Kidney (tissue), 14 donors: ENCODE measurements around the gene BMF. TPM values are rescaled to one million over a fixed set of nuclear protein-coding genes. Genes with fewer than 3 reads are reported as not detected.
A peak's percentile ranks its signal among the peaks of the same experiment; 100 is the strongest.

Source experiments
- DNase-seq, 5 donors: peaks; one replicate each; pipeline ENCODE4 v3.0.0-alpha.2; 2013 to 2020
- FAIRE-seq: peaks from 2 replicates; lab custom pipeline; 2012; peaks lifted over from hg19 to GRCh38; lab: Jason Lieb, UNC
- H3K27ac ChIP-seq, 2 donors: one replicate each; pipeline ENCODE4 v1.7.0; 2013; ENCODE audit warnings: low read depth in 2 of 2, low read length in 2 of 2, inconsistent platforms in 1 of 2
- H3K27me3 ChIP-seq: one replicate; pipeline ENCODE4 v1.7.1; 2013; ENCODE audit warnings: low read length, inconsistent platforms; ENCODE audit not compliant: control insufficient read depth, insufficient read depth
- H3K36me3 ChIP-seq, 3 donors: one replicate each; pipeline versions ENCODE4 v1.7.0 to v1.7.1; 2013; ENCODE audit warnings: low read length in 3 of 3, control low read depth in 1 of 3, inconsistent platforms in 1 of 3; ENCODE audit not compliant: insufficient read depth in 3 of 3, control insufficient read depth in 2 of 3
- H3K4me1 ChIP-seq, 3 donors: one replicate each; pipeline versions ENCODE4 v1.7.0 to v1.7.1; 2013; ENCODE audit warnings: low read length in 3 of 3, inconsistent platforms in 1 of 3, low read depth in 1 of 3; ENCODE audit not compliant: control insufficient read depth in 2 of 3, insufficient read depth in 2 of 3
- H3K4me3 ChIP-seq, 3 donors: one replicate each; pipeline versions ENCODE4 v1.7.0 to v1.8.1; 2013; ENCODE audit warnings: low read length in 3 of 3, control low read depth in 1 of 3, inconsistent platforms in 1 of 3
- H3K9ac ChIP-seq, 3 donors: one replicate each; pipeline versions ENCODE4 v1.7.0 to v1.7.1; 2013; ENCODE audit warnings: low read length in 3 of 3, control low read depth in 1 of 3, inconsistent platforms in 1 of 3
- H3K9me3 ChIP-seq, 3 donors: one replicate each; pipeline versions ENCODE4 v1.7.0 to v1.7.1; 2013; ENCODE audit warnings: low read length in 3 of 3, control low read depth in 1 of 3, inconsistent platforms in 1 of 3; ENCODE audit not compliant: control insufficient read depth in 2 of 3, insufficient read depth in 1 of 3
- CTCF ChIP-seq: IDR thresholded peaks from 3 replicates; pipeline ENCODE4 v1.5.1; 2012; ENCODE audit warnings: mild to moderate bottlenecking, moderate library complexity, borderline replicate concordance; ENCODE audit not compliant: insufficient read depth; ENCODE audit errors: extremely low read depth
- intact Hi-C: fragments of 100-400 bp; cut with DNase I; formaldehyde crosslinking; loops from one replicate; pipeline ENCODE4 v1.11.1; 2022
- polyA plus RNA-seq: library from polyadenylated mRNA; stranded (reverse); fragments of 350-450 nt; fragmentation: Illumina TruSeq; extraction: RNeasy Lipid Tissue Mini Kit (QIAGEN cat#74804); gene quantifications from one replicate; pipeline ENCODE4 v1.2.3, GENCODE V29; 2014; ENCODE audit warnings: low read depth, low replicate concordance; ENCODE audit not compliant: insufficient read depth
- total RNA-seq: library from RNA; stranded (reverse); fragmentation: NEBNext Ultra II Directional; extraction: Animal tissue kit (Norgen Biotek cat#: 25700); gene quantifications from one replicate; pipeline ENCODE4 v1.2.1, GENCODE V29; 2021
- donor health status: control.
- donor health status: control.
- donor health status: control.
- donor health status: control.
- donor health status: control.
- donor health status: DM: yes; HTN: yes; CAD: no.
- donor health status: Normal renal cell carcinoma (clear cell type).

The BMF gene
- total and polyA plus RNA-seq, 2 donors from 2014 or later: 3.6 to 19.7 TPM

DNA sequence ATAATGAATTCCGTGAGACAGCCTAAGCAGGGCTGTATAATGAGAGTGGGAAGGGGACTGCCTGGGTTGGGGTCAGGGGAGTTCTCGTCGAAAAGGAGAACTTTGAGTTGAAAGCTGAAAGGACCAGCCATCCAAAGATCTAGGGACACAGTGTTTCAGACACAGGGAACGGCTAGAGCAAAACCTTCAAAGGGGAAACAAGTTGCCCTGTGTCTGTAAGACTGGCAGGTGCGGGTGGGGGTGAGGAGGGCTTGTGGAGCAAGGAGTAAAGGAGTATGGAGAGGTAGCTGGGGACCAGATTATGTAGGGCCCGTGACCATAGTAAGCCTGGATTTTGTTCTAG, 68.4 kb downstream of the BMF start:
- Histone ChIP-seq H3K4me1 (peaks cover 4 to 19% (median 4%) of the 10 kb centered on the region in 3 donors), H3K27me3 (no peaks in the 10 kb centered on the region), H3K36me3 (peaks cover 4 to 16% (median 8%) of the 10 kb centered on the region in 3 donors), H3K4me3 (peak overlapping the region in 1 of 3 donors; percentile 30), H3K27ac (peak overlapping the region in 1 of 2 donors; percentile 42), H3K9ac (no peak overlapping the region), H3K9me3 (no peaks in the 10 kb centered on the region)
- no peak for TF ChIP-seq CTCF
- no peak for FAIRE-seq
- intact Hi-C loops: loop anchor here (5.0 to 10.0 kb wide), 2 partner anchors 75 to 232 kb away; no protein-coding TSS in a partner anchor
- no peak for DNase-seq

GRCh38 chr15:40038638-40039543, 69.8 kb downstream of the BMF start, which contains the start of gene SRP14:
TSS of gene SRP14 (minus strand) at chr15:40039181. CDS start at chr15:40039116, 65 bp downstream.
- intact Hi-C loops: no loop called here
- Histone ChIP-seq H3K9me3 (no peaks in the 10 kb centered on the region), H3K9ac (peak within 1 kb of the TSS; percentile 92 to 100 (median 96)), H3K27ac (peak within 1 kb of the TSS; percentile 97 to 98), H3K4me1 (peaks cover 3 to 13% (median 3%) of the 10 kb centered on the region in 3 donors), H3K27me3 (no peaks in the 10 kb centered on the region), H3K4me3 (peak within 1 kb of the TSS; percentile 90 to 100 (median 92)), H3K36me3 (peaks cover 7 to 28% (median 16%) of the 10 kb centered on the region in 3 donors)
- DNase-seq (peak; percentile 96 to 98 (median 97)), FAIRE-seq (no peak)
- TF ChIP-seq CTCF: no peak

DNA sequence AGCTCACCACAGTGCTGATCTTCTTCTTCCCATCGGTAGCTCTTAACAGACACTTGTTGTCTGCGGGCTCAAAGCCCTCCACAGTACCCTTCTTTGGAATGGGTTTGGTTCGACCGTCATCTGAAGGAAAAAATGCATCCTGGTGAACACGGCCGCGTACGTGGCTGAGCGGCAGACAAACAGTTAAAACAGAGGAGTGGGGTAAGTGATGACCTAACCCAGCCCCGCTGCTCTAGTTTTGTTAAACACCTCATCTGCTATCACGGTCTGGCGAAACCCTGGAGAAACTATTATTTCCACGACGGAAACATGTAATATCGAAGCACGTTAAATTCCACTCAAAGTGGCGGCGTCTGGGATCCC, 70.4 kb downstream of the BMF start:
- Histone ChIP-seq H3K27ac (peak overlapping the region; percentile 97 to 98), H3K4me3 (peak overlapping the region; percentile 90 to 100 (median 92)), H3K27me3 (no peaks in the 10 kb centered on the region), H3K4me1 (peaks cover 3 to 13% (median 3%) of the 10 kb centered on the region in 3 donors), H3K9me3 (no peaks in the 10 kb centered on the region), H3K36me3 (peaks cover 7 to 28% (median 16%) of the 10 kb centered on the region in 3 donors), H3K9ac (peak overlapping the region; percentile 92 to 100 (median 96))
- intact Hi-C loops: no loop called here
- TF ChIP-seq CTCF: no peak
- no peak for FAIRE-seq
- peak in 3 of 5 donors; percentile 61 to 70 (median 64) for DNase-seq

Other genes with a start within 250 kb of the BMF start
- 7.6 TPM for gene GPR176, start 188.6 kb downstream of the BMF start, total RNA-seq
- gene GPR176, start 188.6 kb downstream of the BMF start, polyA plus RNA-seq: 2.9 TPM
- 30.9 TPM for gene EIF2AK4, start 174.8 kb downstream of the BMF start, total RNA-seq
- gene EIF2AK4, start 174.8 kb downstream of the BMF start, polyA plus RNA-seq: 25.1 TPM
- gene SRP14, start 69.7 kb downstream of the BMF start, total RNA-seq: 190 TPM
- 867 TPM for gene SRP14, start 69.7 kb downstream of the BMF start, polyA plus RNA-seq
- 0.94 TPM for gene BUB1B, start 52.2 kb upstream of the BMF start, total RNA-seq
- 0.69 TPM for gene BUB1B, start 52.2 kb upstream of the BMF start, polyA plus RNA-seq
- 11.9 TPM for gene PAK6, start 130.2 kb upstream of the BMF start, total RNA-seq
- gene PAK6, start 130.2 kb upstream of the BMF start, polyA plus RNA-seq: 8.1 TPM
- not detected for gene ANKRD63, start 174.2 kb upstream of the BMF start, total RNA-seq
- not detected for gene ANKRD63, start 174.2 kb upstream of the BMF start, polyA plus RNA-seq
- gene PLCB2, start 199.1 kb upstream of the BMF start, total RNA-seq: 37.2 TPM
- 4.4 TPM for gene PLCB2, start 199.1 kb upstream of the BMF start, polyA plus RNA-seq
- gene INAFM2, start 214.8 kb upstream of the BMF start, total RNA-seq: 21.6 TPM
- 14.7 TPM for gene INAFM2, start 214.8 kb upstream of the BMF start, polyA plus RNA-seq
- gene CCDC9B, start 232.1 kb upstream of the BMF start, total RNA-seq: 60.0 TPM
- gene CCDC9B, start 232.1 kb upstream of the BMF start, polyA plus RNA-seq: 4.7 TPM
- gene PHGR1, start 242.2 kb upstream of the BMF start, total RNA-seq: not detected
- not detected for gene PHGR1, start 242.2 kb upstream of the BMF start, polyA plus RNA-seq
- 0.69 TPM for gene DISP2, start 249.3 kb upstream of the BMF start, total RNA-seq
- gene DISP2, start 249.3 kb upstream of the BMF start, polyA plus RNA-seq: 0.04 TPM